ENCODE results near the gene PTPN23. TPM values are rescaled to one million over a fixed set of nuclear protein-coding genes. Genes with fewer than 3 reads are reported as not detected.

PTPN23 gene
- total RNA-seq, 4 donors from 2014 or later, result 45.9 to 135 (median 61.1) TPM

- Histone ChIP-seq H3K27ac (no peak overlapping the region), H3K9me3 (no peaks in the 10 kb centered on the region), H3K27me3 (no peaks in the 10 kb centered on the region), H3K4me3 (no peak overlapping the region), H3K36me3 (peaks cover 9% of the 10 kb centered on the region), H3K4me1 (peaks cover 42% of the 10 kb centered on the region)
- WGBS, result 81% methylated on average over 2 of the region's 2 CpGs
- DNase-seq (ENCODE audit: low spot score in 2 of 2), result no peak
- TF ChIP-seq EP300 (IDR thresholded peaks at IDR 0.05) (no peak), POLR2AphosphoS5 (IDR thresholded peaks at IDR 0.05) (no peak), POLR2A (IDR thresholded peaks at IDR 0.05) (no peak)
- TF ChIP-seq, protein P1, sequence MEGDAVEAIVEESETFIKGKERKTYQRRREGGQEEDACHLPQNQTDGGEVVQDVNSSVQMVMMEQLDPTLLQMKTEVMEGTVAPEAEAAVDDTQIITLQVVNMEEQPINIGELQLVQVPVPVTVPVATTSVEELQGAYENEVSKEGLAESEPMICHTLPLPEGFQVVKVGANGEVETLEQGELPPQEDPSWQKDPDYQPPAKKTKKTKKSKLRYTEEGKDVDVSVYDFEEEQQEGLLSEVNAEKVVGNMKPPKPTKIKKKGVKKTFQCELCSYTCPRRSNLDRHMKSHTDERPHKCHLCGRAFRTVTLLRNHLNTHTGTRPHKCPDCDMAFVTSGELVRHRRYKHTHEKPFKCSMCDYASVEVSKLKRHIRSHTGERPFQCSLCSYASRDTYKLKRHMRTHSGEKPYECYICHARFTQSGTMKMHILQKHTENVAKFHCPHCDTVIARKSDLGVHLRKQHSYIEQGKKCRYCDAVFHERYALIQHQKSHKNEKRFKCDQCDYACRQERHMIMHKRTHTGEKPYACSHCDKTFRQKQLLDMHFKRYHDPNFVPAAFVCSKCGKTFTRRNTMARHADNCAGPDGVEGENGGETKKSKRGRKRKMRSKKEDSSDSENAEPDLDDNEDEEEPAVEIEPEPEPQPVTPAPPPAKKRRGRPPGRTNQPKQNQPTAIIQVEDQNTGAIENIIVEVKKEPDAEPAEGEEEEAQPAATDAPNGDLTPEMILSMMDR (IDR thresholded peaks at IDR 0.05), result no peak
Measured at GRCh38 chr3:47385796-47386195, 5.0 kb downstream of the PTPN23 start.

- no peak for DNase-seq (ENCODE audit: low spot score in 2 of 2)
- peaks cover 33% of the 10 kb centered on the region for H3K36me3 ChIP-seq
- TF ChIP-seq, protein P1 (IDR thresholded peaks at IDR 0.05), result no peak
- TF ChIP-seq POLR2AphosphoS5 (IDR thresholded peaks at IDR 0.05), result no peak
- TF ChIP-seq EP300 (IDR thresholded peaks at IDR 0.05), result no peak
- TF ChIP-seq POLR2A (IDR thresholded peaks at IDR 0.05), result no peak
- no peaks in the 10 kb centered on the region for H3K9me3 ChIP-seq
- no peak overlapping the region for H3K4me3 ChIP-seq
- peaks cover 24% of the 10 kb centered on the region for H3K4me1 ChIP-seq
- 100% methylated on average over 3 of the region's 3 CpGs for WGBS
- no peak overlapping the region for H3K27ac ChIP-seq
- H3K27me3 ChIP-seq, result no peaks in the 10 kb centered on the region
Measured at GRCh38 chr3:47392933-47393332, 12.1 kb downstream of the PTPN23 start.

GRCh38 chr3:47394140-47394870 is 13.5 kb downstream of the PTPN23 start:
- WGBS, result 34% methylated on average over 8 of the region's 8 CpGs
- Histone ChIP-seq H3K4me1 (peaks cover 24% of the 10 kb centered on the region), H3K9me3 (no peaks in the 10 kb centered on the region), H3K27ac (no peak overlapping the region), H3K27me3 (no peaks in the 10 kb centered on the region), H3K36me3 (peaks cover 36% of the 10 kb centered on the region), H3K4me3 (no peak overlapping the region)
- no peak for DNase-seq (ENCODE audit: low spot score in 2 of 2)
- TF ChIP-seq, protein P1 (IDR thresholded peaks at IDR 0.05), result no peak
- no peak for TF ChIP-seq EP300 (IDR thresholded peaks at IDR 0.05)
- TF ChIP-seq POLR2A (IDR thresholded peaks at IDR 0.05), result no peak
- no peak for TF ChIP-seq POLR2AphosphoS5 (IDR thresholded peaks at IDR 0.05)

DNA sequence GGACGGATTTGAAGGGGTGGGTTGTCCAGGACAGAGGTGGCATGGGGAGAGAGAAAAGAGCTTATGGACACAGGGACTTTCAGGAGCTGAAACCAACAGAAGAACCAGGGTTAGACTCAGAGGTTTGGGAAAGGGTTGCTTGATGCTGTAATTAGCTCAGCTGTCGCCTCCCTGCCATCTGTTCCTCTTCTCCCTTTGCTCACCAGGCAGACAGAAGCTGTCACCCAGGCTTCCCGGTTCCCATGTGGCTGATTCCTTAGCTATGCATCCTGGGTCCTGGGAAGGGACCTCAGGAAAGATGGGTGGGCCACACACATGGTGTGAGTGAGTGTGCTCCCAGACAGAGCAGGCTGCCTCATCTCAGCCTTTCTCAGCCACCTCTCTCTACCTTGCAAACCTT is 14.1 kb downstream of the PTPN23 start:
- no peak overlapping the region for H3K27ac ChIP-seq
- peaks cover 37% of the 10 kb centered on the region for H3K36me3 ChIP-seq
- H3K27me3 ChIP-seq, result no peaks in the 10 kb centered on the region
- no peak overlapping the region for H3K4me3 ChIP-seq
- TF ChIP-seq EP300 (IDR thresholded peaks at IDR 0.05), result no peak
- TF ChIP-seq, protein P1 (IDR thresholded peaks at IDR 0.05), result no peak
- TF ChIP-seq POLR2A (IDR thresholded peaks at IDR 0.05), result no peak
- no peak for TF ChIP-seq POLR2AphosphoS5 (IDR thresholded peaks at IDR 0.05)
- no peaks in the 10 kb centered on the region for H3K9me3 ChIP-seq
- H3K4me1 ChIP-seq, result peaks cover 24% of the 10 kb centered on the region
- 58% methylated on average over 3 of the region's 3 CpGs for WGBS
- no peak for DNase-seq (ENCODE audit: low spot score in 2 of 2)

GRCh38 chr3:47398228-47398627 is 17.4 kb downstream of the PTPN23 start:
- TF ChIP-seq, protein P1 (IDR thresholded peaks at IDR 0.05), result no peak
- TF ChIP-seq POLR2A (IDR thresholded peaks at IDR 0.05), result no peak
- TF ChIP-seq POLR2AphosphoS5 (IDR thresholded peaks at IDR 0.05), result no peak
- TF ChIP-seq EP300 (IDR thresholded peaks at IDR 0.05), result no peak
- 82% methylated on average over 7 of the region's 7 CpGs for WGBS
- H3K27ac ChIP-seq, result no peak overlapping the region

More at GRCh38 chr3:47398228-47398627, 17.4 kb downstream of the PTPN23 start:
- Histone ChIP-seq H3K4me3 (no peak overlapping the region), H3K4me1 (peaks cover 24% of the 10 kb centered on the region), H3K27me3 (no peaks in the 10 kb centered on the region), H3K36me3 (peaks cover 41% of the 10 kb centered on the region), H3K9me3 (no peaks in the 10 kb centered on the region)
- no peak for DNase-seq (ENCODE audit: low spot score in 2 of 2)
